T-helper 1 cell (primary cell): ENCODE results near the gene SRRM4.
A peak's percentile ranks its signal among the peaks of the same experiment; 100 is the strongest.
"Not testable (repeated sequence)": the region's sequence is repeated elsewhere in the genome, so short reads cannot be mapped to it uniquely, and the experiment has no call there.

Experiments
- DNase-seq, 5 donors: peaks; one replicate each; pipeline ENCODE4 v3.0.0-alpha.2; 2012 to 2020
- total RNA-seq, 4 donors: gene quantifications; one replicate each; lab custom pipeline; 2026; lab: John Stamatoyannopoulos, UW

The SRRM4 gene
- total RNA-seq: 0 to 0.08 (median 0) reads per million in 4 donors

- no peak for DNase-seq
These were observed at the start of gene SRRM4 for GRCh38 chr12:118981285-118982211. TSS of gene SRRM4 (plus strand) at chr12:118981541. CDS start at chr12:118981883, 342 bp downstream.

- no peak for DNase-seq
These were observed 35.1 kb upstream of the SRRM4 start for GRCh38 chr12:118946256-118946655.

- no peak for DNase-seq
These were observed 22.8 kb upstream of the SRRM4 start for GRCh38 chr12:118958520-118958919.

GRCh38 chr12:118959348-118959747, 22.0 kb upstream of the SRRM4 start:
- no peak for DNase-seq

DNA sequence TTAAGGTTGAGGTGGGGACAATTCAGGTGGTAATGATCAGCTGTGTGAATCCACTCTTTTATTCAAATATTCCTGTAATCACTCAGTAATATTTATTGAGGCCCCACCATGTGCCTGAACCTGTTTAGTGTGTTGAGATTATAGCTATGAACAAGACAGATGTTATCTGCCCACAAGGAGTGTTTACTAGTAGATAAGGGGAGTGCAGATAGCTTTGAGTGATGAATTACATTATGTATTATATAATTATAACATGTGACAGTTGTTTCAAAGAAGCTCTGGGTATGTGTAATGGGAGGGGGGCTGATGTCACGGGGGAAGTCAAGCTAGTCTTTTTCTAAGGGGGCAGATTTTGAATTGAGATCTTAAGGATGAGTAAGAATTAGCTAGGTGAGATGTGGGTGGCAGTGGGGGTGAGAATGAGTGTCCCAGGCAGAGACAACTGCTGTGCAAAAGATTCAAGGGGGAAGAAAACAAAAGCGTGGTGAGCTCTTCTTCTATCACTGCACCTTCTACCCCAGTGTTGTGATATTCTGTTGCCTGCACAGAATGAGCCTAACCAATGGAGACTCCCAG, 21.3 kb upstream of the SRRM4 start:
- no peak for DNase-seq

DNA sequence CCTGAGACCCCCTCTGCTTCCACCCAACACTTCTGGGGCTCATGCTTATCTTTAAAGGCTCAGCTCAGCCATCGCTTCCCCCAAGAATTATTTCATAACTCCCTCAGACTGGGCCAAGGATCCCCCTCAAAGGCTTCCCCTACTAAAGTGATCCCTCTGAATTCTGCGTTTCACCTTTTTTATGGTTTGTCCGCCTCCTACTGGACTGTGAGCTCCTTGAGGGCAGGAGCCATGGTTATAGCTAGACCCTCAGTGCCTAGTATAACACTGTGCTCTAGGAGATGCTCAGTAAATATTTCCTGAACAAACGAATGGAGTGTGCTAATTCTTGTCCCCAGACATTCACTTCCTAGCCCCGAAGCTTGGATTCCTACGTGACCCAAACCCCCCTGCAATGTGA, 20.5 kb upstream of the SRRM4 start:
- no peak for DNase-seq

- DNase-seq: no peak
These were observed 16.4 kb upstream of the SRRM4 start for GRCh38 chr12:118964988-118965387.

- DNase-seq: no peak
These were observed 10.5 kb upstream of the SRRM4 start for GRCh38 chr12:118970856-118971255.

DNA sequence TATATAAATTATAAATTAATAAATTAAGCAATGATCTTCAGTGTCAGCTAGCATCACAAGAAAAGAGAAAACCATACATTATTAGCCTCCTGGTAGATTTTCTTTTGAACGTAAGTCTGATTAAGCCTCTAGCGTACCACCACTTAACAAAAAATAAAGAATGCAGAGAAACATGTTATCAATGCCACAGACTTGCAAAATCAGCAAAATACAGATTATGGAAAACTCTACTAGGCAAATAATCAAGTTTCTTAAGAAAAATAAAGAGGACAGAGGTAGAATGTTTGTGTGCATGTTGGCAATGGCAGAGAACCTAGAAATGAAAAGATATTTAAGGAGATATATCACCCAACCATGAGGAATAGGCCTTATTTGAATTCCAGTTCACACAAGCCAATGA, 8.4 kb upstream of the SRRM4 start:
- no peak for DNase-seq

GRCh38 chr12:118979763-118980406, 1.5 kb upstream of the SRRM4 start:
- DNase-seq: peak in 1 of 5 donors; percentile 36

DNA sequence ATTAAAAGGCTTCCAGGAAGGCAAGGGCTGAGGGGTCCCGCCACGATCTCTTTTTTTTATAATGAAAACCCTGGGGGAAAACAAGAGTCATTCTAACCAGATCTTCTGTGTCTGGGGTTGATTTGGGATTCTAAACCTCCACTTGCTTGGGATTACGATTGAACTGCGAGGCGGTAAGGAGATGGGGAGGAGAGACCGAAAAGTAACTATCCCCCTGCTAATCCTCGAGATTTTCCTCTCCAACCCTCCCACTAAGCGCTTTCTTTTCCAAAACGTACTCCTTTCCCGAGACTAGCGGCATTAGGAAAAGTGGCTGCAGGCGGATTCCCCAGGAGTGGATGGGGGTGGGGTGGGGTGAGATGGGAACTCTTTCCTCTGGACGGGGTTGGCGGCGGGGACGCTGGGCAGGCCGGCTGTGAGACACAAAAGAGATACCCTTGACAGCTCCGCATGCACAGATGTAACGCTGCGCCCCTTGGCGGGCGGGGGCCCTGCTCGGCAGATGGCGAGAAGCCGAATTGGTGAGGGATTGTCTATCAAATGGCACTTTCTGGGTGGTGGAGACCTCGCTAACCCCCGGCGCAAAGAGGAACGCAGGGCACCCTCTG, 830 bp upstream of the SRRM4 start:
- DNase-seq: no peak

- DNase-seq: no peak
These were observed 961 bp downstream of the SRRM4 start for GRCh38 chr12:118982302-118982701.

DNA sequence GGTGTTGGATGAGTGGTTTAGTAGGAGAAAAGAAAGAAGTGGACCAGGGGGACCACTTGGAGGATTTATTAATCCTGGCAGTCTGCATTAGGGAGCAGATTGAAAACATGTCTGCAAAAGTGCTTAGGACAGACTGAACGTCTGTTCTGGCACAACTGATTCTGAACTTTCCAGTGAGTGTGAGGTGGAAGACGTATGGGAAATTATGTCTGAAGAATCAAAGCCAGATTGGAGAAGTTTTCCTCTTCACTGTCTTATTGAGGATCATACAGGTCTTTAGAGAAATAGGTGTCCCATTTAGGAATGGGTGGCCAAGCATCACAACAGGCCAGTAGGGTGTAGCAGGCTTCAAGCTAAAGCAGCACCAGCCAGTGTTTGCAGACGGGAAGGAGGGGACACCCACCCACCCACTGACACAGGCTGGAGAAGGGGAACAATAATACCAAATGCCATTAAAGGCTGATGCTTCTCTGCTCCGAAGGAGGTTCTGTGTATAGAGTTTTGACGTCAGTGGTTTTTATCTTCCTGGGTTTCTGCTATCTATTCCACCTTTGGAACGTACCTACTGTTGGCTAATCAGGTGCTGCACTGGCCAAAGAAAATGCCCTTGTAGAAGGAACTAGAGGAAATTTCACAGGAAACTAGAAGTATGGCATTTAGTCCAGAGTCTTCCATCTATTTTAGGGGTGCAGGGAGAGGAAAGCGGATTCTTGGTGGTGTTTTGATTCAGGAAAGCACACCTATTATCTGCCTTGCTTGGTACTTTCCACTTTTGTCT, 1.8 kb downstream of the SRRM4 start:
- DNase-seq: no peak

DNA sequence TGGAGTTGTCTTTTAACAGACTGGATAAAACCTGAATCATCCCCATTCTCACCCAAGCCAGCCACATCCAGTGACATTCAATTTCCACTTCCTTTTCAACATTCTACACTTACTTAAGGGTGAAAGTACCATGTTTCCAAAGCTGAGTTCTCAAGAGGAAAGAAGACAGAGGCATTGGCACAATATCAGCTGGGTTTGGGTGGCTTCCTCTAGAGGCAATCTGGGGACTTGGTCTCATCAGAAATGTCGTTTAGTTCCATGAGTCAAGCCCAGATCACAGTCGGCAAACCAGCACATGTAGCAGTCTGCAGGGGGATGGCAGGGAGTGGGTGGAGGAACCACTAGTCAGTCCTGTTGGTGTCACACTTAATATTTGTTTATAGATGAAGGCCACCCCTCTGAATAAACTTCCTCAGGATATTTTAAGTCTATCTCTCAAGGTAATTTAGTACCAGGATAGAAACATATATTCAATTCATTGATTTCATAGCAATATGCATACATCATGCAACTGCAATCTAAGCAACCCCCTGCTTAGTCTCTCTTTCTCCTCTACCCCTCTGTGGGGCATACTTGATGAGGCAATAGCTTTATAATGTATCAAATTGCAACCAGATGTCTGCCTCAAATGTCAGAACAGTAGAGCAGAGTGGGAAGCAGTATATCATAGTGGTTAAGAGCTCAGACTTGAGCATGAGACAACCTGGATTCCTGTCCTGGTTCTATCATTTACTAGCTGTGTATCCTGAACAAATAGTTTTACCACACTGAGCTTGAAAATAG, 3.0 kb downstream of the SRRM4 start:
- no peak for DNase-seq

- DNase-seq: no peak
These were observed 4.7 kb downstream of the SRRM4 start for GRCh38 chr12:118986050-118986449.

GRCh38 chr12:118999107-118999506, 17.8 kb downstream of the SRRM4 start:
- no peak for DNase-seq

DNA sequence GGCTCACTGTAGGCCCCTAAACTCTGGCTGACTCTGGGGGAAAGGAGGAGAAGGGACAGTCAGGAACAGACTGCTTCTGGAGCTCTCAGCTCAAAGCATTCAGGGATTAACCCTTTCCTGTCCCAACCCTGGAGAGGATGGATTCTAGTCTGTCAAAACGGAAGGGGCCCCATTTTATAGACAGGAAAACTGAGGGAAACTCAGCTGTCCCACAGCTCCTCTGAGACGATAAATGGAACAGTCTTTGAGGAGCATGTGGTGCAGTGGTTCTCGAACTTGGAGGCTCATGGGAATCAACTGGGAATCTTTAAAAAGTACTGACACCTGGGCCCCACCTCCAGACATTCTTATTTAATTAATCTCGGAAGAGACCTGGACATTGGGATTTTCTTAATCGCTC, 23.7 kb downstream of the SRRM4 start:
- no peak for DNase-seq

GRCh38 chr12:119005913-119006312, 24.6 kb downstream of the SRRM4 start:
- DNase-seq: no peak

DNA sequence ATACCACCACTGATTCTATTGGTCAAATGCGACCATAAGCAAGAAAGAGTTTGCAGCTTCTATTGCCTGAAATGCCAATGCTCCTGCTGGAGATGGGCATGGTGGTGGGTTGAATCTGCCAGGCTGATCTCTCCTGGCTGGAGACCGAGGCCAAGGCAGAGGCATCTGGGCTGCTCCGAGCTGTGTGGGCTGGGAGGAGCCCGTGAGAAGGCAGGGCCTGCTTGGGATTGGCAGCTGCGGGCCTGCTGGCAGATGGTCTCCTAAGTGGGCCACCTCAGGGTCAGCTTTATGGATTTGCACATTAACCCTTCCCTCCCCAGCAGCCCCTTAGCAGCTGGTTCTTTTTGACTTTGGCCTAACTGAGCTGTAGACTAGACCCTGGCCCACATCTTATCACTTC, 25.4 kb downstream of the SRRM4 start:
- no peak for DNase-seq

DNA sequence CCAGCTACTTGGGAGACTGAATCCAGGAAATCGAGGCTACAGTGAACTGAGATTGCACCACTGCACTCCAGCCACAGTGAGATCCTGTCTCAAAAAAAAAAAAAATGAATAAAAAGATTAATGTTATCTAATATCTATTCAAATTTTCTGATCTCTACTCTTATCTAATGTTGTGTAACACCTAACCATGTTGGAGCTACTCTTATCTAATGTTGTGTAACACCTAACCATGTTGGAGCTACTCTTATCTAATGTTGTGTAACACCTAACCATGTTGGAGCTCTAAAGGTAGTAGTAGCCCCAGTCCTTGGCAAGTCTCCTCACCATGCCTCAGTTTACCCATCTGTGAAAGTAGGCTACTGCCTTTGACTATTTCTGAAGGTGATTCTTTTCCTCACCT, 26.9 kb downstream of the SRRM4 start:
- DNase-seq: not testable (repeated sequence)

GRCh38 chr12:119008691-119009221, 27.4 kb downstream of the SRRM4 start:
- no peak for DNase-seq
